HG03571 (cell line): ENCODE results near the gene GPN2.
A peak's percentile ranks its signal among the peaks of the same experiment; 100 is the strongest.
"Not testable (repeated sequence)": the region's sequence is repeated elsewhere in the genome, so short reads cannot be mapped to it uniquely, and the experiment has no call there.

ENCODE experiments used
- ATAC-seq: cut with Tn5 transposase; IDR thresholded peaks from one replicate; pipeline ENCODE4 v1.9.1; 2021; ENCODE audit not compliant: unreplicated experiment

Gene GPN2

GRCh38 chr1:26861286-26861701, 28.8 kb downstream of the GPN2 start:
- ATAC-seq, result no peak

- ATAC-seq, result no peak
Measured at GRCh38 chr1:26858891-26859640, 31.0 kb downstream of the GPN2 start.

- ATAC-seq, result no peak
Measured at GRCh38 chr1:26858160-26858559, 31.9 kb downstream of the GPN2 start.

- ATAC-seq, result no peak
Measured at GRCh38 chr1:26857473-26858060, 32.5 kb downstream of the GPN2 start.

- no peak for ATAC-seq
Measured at GRCh38 chr1:26856604-26857469, 33.2 kb downstream of the GPN2 start.

- ATAC-seq, result no peak
Measured at GRCh38 chr1:26856181-26856580, 33.9 kb downstream of the GPN2 start.

- ATAC-seq, result no peak
Measured at GRCh38 chr1:26855636-26856035, 34.4 kb downstream of the GPN2 start.

- ATAC-seq, result no peak
Measured at GRCh38 chr1:26854906-26855305, 35.2 kb downstream of the GPN2 start.

GRCh38 chr1:26853600-26853999, 36.5 kb downstream of the GPN2 start:
- ATAC-seq, result no peak

- no peak for ATAC-seq
Measured at GRCh38 chr1:26853156-26853555, 36.9 kb downstream of the GPN2 start.

GRCh38 chr1:26852701-26853100, 37.4 kb downstream of the GPN2 start:
- ATAC-seq, result no peak

- ATAC-seq, result no peak
Measured at GRCh38 chr1:26851106-26851684, 38.9 kb downstream of the GPN2 start.

- ATAC-seq, result no peak
Measured at GRCh38 chr1:26848941-26849774, 40.9 kb downstream of the GPN2 start.

- ATAC-seq, result no peak
Measured at GRCh38 chr1:26848499-26848898, 41.6 kb downstream of the GPN2 start.

GRCh38 chr1:26847826-26848225, 42.3 kb downstream of the GPN2 start:
- not testable (repeated sequence) for ATAC-seq

- no peak for ATAC-seq
Measured at GRCh38 chr1:26844424-26845196, 45.5 kb downstream of the GPN2 start.

- no peak for ATAC-seq
Measured at GRCh38 chr1:26839779-26840178, 50.3 kb downstream of the GPN2 start.

- ATAC-seq, result no peak
Measured at GRCh38 chr1:26839339-26839722, 50.8 kb downstream of the GPN2 start.

- ATAC-seq, result peak; percentile 87
Measured at GRCh38 chr1:26838474-26839338, 51.4 kb downstream of the GPN2 start.
